T-helper 1 cell (primary cell): Measurements from ENCODE around the gene LRRC1.

Source experiments
- DNase-seq, 5 donors: peaks; one replicate each; pipeline ENCODE4 v3.0.0-alpha.2; 2012 to 2020

Gene LRRC1

DNA sequence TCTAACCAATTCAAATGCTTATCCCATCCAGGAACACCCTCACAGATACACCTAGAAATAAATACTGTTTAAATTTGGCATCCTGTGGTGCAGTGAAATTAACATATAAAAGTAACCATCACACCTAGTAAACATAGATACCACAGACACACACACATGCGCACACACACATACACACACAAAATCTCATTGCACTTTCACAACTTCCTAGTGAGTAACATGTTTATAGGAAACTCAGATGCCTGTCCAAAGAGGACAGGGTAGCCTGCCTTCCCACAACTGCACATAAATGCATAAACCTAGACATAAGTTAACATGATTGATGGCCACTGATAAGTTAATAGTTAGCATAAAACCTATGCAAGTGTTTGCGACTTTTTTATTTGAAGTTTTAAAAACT, 56.8 kb downstream of the LRRC1 start:
- no peak for DNase-seq

DNA sequence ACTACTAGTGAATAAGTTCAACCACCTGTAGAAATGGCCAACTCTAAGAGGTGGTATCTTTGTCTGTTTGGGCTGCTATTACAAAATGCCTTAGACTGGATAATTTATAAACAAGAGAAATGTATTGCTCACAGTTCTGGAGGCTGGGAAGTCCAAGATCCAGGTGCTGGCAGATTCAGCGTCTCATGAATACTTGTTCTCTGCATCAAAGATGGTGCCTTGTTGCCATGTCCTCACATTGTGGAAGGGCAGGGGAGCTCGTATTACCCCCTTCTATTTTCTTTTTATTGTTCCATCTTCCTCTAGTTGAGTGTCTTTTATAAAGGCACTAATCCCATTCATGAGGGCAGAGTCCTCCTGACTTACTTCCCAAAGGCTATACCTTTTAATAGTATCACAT, 58.0 kb downstream of the LRRC1 start:
- no peak for DNase-seq

DNA sequence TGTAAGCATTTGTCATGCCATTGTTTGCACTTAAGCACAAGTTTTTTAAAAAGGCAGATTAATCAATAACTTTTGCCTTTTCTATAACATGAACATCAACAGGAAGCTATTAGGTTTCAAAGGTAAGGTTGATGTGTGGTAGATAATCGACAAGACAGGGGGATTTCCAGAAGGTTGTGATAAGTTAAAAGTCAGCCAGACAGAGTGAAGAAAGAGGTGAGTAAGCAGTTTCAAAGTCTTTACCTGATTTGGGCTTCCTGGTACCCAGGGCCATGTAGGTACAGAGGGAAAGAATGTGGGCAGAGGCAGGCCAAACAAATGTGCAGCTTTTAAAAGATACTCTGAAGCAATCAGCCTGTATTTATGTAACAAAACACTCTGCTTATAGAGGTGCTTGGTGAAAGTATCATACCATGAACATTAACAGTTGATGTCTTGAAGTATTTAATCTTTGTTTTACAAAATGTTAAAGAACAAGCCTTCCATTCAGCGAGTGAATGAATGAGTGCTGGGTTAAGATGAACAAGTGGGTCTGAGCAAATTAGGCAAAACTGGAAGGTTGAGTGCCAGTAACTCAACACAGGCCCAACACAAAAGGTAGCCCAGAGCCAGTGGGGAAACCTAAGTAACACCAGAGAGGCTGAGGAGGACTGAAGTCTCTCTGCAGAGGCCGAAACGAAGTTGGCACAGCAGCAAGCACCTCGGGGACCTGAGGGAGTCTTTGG, 60.2 kb downstream of the LRRC1 start:
- DNase-seq, result peak in 1 of 5 donors; percentile 16

DNA sequence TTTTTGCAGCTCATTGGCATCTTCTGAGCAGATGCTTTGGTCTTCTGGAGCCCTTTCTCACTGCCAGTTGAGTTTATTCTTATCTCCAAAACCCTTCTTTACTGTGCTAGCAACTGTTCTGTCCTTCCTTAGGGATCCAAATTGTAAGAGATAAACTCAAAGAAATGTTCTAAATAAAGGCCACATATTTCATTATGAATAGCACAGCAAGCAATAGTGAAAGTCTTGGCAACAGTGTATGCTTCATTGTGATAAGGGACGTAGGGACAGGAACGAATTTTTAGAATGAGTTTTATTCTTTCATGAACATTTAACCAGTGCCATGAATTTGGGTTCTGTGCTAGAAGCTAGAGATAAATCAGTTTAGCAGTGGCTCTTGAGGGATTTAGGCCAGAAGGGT, 61.1 kb downstream of the LRRC1 start:
- DNase-seq, result no peak

DNA sequence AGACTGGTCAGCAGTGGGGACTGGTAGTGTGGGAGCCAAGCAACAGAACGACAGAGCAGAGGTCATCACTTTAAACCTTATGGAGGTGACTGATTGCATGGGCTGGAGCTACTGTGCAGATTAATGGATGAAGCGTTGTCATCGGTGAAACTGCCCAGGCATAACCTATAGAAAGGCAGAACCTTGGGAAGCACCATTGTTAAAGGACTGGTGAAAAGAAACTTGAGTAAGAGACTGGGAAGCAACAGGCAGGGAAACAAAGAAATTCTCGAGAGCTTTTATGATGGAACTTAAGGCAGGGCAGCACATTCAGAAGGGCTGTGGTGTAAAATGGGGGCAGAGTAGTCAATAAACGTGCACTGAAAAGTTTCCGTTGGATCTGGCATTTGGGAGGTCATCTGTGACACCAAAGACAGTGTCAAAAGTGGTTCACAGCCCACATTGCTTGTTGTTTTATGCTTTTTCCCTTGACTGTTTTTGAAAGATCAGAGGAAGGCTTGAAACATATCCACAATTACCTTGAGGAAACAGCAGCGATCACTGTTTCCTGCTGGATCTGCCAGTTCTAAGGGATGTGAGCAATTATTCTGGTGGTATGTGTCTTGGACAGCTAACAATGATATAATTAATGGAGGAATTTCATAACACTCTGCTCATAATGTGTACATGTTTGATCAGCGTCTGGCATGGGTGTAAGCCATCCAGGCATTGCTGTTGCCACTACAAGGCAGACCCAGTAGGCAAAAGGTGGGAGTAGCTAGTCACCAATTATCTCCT, 62.7 kb downstream of the LRRC1 start:
- DNase-seq, result no peak

DNA sequence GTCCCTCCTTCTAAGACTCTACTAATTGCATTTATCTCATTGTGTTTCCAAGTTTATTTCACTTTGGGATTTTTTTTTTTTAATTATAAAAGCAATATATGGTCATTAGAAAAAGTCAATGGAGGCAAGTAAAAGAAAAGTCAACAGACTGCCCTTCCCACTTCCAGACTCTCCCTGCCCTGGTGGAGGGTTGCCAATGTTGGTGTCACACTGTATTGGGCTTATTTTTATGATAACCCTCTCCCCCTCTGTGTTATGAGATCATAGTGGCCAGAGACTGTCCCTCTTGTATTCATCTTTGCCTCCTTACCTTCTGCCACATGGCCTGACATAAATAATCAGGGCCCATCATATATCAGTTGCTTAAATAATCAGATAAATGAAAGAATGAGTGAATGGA, 63.4 kb downstream of the LRRC1 start:
- DNase-seq, result no peak

DNA sequence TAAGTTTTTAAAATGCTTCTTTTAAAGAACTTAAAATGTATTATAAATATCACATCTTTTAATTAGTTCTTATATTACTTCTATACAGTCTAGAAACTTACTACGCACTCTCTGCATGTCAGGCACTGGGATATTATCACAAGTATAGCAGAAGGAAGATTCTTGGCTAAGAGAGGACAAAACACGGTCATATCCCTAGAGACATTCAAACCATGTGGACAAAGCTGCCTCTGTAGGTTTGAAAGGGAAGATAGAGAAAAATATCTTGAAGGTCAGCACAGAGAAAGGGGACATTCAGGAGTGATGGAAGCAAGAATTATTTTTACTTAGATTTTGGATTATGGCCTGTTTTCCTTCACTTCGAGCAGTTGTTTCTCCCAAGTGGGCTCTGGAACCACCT, 64.1 kb downstream of the LRRC1 start:
- no peak for DNase-seq

DNA sequence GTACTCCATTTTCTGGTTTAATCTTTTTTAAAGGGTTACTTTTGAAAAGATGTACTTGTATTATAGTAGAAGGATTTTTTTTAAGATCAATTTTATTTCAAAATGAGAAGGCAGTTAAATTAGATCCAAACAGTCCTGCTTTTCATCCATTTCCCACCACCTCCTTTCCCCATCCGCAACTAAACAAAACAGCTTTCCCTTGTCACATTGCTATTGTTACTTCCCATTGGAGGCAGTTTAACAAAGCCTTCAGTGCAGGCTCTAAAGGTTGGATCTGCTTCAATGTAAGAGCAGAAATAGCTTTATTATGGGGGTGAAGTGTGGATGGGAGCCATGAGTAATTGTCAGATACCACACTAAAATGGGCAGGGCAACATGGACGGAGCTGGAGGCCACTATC, 65.7 kb downstream of the LRRC1 start:
- no peak for DNase-seq

DNA sequence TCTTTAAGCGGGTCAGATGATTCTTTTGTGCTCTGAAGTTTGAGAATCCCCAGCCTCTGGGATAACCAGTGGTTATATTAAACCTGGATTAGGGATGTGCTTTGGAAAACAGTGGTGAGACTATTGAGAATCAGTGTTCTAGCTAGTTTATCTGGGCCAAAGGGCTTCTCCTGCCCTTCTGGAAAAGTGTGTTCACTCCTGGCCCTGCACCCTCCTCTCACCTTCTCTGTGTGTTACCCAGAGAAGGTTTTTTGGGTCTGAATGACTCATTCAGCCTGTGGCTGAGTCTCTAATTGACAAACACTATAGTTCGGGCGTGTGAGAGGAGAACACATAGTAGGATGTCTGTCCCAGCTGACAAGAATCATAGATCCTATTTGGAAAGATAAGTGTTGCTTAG, 66.7 kb downstream of the LRRC1 start:
- DNase-seq, result no peak

DNA sequence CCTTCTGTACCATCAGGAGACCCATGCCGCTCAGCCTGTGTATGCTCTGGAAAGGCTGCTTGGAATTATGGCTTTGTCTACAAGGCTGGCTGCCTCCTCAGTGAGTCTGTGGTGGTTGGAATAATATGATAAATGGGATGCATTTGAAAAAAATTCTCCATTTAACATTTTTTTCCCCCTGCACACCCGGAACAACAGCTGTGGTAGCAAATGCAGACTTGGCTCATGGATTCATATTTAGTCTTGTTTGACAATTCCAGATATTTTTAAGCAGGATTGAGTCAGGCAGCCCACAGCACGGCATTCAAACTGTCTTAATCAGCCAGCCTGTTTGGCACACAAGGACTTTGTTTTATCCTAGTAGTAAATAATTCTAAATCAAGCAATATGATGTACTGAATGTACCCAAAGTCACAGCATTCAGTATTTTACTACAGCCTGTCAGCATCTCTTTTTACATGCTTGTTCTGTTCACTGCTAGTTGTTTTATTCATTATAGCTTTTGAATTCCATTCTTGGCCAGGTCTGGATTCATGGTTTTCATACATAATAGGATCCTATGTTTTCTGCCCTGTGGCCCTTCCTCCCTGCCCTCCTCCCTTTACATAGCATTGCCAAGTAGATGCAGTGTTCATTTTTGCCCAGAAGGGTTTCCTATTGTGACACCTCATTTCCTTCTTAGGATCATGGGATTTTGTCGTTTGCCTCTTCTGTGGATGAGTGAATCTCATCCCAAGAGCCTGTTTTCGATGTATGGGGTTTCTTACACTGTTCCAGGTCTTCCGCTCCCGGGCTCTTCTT, 68.1 kb downstream of the LRRC1 start:
- no peak for DNase-seq

DNA sequence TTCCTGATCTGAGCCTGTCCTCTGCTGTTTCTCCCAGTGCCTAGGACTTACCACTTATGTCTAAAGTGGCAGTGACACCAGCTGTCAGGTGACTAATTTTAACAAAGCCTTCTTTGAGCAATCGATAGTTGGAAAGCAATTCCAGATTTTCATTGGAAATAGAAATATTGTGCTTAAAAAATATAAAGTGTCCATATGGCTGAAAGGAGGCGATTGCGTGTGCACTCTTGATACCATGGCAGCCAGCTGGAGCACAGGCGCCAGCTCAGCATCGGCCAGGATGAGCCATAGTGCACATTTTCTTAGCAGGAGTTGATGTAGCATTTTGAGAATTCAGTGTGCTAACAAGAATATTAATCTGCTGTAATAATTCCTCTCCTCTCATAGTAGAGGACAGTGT, 70.0 kb downstream of the LRRC1 start:
- DNase-seq, result no peak

DNA sequence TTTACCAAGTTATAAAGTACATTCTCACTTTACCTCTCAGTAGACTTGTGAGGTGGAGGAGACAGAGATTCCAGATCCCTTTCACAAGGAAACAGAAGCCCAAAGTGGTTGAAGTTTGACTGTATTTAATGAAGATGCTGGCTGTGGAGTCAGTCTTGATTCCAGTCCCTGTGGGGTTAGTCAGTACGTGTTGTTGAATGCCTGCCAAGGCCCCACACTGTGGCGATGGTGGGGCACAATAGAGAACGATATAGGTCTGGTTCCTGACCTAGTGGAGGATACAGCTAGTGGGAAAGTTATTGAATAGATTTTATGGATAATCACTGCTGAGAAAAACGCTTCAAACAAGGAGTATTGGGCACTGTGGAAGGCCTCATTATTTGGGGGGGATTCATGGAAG, 71.4 kb downstream of the LRRC1 start:
- DNase-seq, result no peak

DNA sequence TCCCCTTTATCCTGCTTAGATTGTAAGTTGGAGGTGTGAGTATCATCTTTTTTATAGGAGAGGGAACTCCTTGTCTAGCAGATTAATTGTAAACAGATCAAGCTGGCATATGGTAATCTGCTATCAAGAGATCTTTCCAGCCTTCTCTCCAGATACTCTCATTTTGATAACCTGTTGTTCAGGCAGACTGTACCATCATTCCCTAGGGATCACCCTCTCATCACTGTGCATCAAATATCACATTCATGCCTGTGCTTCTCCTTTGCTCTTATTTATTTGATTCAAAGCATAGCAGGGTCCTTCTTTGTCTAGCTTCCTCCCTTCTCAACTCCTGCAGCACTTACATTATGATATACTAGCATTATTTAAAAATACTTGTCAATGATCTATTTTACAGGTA, 73.8 kb downstream of the LRRC1 start:
- no peak for DNase-seq

DNA sequence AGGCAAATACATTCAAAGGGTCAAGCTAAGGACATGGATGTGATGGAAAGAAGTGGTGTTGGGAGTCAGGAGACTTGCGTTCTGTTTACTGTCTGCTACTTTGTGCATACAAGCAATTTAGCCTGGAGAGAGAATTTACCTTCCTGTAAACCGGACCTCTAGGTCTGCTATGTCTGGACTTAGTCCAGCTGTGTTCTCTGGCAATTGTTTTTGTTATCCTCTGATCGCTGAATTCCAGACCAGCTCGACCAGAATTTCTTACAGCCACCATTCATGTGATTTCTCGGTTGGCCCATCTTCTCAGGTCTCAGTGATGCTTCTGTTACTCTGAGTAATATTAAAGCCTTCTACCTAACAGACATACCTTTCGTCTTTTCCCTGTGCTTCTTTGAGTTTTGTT, 75.2 kb downstream of the LRRC1 start:
- DNase-seq, result no peak

DNA sequence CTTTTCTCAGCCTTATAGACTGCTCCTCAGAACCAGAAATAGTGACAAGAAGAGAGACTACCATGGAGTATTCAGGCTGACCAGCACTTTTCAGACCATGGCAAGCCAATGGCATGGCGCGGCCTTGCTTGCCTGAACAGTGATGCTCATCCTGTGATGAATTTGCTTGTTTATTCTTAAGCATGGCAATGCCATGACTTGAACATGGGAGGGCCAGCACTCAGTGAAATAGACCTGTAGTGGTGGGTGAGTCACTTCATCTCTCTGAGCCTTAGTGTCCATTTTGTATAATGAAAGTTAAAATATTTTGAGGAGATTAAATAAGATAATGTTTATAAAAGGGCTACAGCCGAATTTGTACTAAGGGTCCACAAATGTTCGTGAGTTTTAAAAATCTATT, 79.1 kb downstream of the LRRC1 start:
- no peak for DNase-seq

DNA sequence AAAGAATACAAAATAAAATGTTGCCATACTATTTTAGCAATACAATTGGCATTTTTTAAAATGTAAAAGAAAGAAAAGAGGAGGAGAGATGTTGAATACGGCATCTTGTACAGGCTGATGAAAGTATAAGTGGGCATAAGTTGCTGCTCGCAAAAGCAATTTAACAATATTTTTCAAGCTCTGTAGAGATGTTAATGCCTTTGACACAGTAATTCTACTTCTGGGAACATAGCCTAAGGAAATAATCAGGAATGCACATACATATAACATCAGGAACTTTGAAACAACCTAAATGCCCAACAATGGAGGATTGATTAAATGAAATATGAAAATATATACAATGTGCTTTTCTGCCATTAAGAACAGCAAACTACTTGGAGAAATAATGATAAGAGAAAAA, 80.2 kb downstream of the LRRC1 start:
- DNase-seq, result no peak

DNA sequence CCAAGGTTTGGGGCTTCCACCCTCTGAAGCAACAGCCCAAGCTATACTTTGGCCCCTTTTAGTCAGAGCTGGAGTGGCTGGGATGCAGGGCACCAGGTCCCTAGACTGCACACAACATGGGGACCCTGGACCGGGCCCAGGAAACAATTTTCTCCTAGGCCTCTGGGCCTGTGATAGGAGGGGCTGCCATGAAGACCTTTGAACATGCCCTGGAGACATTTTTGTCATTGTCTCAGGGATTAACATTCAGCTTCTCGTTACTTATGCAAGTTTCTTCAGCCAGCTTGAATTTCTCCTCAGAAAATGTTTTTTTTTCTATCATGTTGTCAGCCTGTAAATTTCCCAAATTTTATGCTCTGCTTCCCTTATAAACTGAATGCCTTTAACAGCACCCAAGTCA, 82.3 kb downstream of the LRRC1 start:
- no peak for DNase-seq

DNA sequence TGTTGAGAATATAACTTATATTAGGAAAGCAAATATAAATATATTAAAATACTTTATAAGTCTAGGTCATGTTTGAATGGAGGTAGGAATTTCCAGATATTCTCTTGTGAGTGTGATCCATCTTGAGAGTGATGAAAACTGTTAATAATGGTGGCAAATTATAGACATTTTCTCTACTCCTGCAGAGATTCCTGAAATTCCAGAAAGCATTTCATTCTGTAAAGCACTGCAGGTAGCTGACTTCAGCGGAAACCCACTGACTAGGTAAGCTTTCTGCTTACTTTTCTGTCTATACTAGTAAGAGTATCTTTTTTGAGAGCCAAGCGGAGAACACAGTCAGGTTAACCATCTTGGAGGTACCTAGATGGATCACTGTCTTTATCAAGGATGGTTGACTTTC, 84.0 kb downstream of the LRRC1 start:
- no peak for DNase-seq

DNA sequence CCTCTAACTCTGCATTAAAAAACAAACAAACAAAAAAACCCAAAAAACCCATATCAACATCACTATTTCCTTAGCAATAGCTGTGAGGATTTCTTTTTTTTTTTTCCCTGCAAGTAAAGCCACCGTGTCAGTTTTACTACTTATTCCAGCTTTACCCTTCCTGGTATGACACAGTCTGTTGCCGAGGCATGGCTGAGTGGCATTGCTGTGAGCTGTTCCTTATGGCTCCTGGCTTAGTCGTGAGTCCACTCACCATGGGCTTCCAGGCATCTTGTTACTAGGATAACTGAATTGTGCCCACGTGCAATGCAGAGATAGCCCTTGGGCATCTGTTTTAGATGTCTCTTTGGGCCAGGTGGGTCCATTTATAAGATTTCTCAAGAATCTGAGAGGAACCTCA, 84.8 kb downstream of the LRRC1 start:
- DNase-seq, result no peak

DNA sequence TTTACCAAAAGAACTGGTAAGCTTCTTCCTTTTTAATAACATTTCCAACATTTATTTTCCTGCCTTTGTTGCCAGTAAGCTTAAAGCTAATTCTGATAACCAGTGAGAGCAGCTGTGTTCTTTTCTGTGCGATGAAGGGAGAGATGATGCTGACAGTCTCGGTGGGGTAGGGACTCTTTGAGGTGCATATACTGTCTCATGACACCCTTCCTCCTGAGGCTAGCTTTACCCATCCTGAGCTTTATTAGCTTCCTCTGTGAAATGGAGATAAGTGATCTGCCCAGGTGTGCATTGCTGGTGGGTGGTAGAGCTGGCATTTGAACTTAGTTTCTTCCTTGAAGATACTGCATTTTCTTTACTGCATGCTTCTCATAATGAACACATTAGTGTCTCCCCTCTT, 92.5 kb downstream of the LRRC1 start:
- DNase-seq, result no peak

DNA sequence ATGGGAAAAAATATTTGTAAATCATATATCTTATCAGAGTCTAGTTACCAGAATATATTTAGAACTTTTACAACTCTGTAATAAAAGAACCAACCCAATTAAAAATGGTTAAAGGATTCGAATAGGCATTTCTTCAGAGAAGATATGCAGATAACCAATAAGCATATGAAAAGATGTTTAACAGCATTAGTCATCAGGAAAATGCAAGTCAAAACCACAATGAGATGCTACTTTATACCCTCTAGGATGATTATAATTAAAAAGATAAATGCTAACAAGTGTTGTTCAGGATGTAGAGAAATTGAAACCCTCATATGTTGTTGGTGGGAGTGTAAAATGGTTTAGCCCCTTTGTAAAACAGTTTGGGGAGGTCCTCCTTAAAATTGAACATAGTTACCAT, 94.1 kb downstream of the LRRC1 start:
- DNase-seq, result no peak

DNA sequence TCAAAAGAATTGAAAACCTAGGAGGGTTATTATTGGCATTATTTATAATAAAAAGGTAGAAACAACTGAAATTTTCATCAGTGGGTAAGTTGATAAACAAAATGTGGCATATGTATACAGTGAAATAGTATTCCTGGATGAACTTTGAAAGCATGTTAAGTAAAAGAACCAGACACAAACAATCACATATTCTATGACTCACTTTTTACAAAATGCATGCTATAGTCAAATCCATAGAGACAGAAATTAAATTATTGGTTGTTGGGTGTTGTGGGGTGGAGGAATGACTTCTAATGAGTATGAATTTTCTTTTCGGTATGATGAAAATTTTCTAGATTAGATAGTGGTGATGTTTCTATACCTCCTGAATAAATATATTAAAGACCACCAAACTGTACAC, 94.6 kb downstream of the LRRC1 start:
- DNase-seq, result no peak

DNA sequence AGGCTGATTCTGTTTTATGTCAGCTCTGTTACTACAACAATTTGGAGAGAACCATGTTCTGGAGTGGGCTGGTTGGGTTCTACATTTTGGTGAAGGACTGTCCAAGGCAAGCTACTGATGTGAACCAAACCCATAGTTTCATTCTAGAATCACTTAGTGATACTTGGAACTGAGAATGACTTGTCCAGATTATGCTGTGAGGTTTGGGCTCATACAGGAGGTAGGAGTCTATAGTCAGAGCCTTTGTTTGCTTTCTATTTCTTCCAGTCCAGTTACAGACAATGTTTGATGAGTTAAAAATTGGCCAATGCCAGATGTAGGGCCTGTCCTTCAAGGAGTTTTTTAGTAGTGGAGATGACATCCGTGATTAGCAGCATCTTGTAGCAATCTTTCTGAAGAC, 97.9 kb downstream of the LRRC1 start:
- no peak for DNase-seq

DNA sequence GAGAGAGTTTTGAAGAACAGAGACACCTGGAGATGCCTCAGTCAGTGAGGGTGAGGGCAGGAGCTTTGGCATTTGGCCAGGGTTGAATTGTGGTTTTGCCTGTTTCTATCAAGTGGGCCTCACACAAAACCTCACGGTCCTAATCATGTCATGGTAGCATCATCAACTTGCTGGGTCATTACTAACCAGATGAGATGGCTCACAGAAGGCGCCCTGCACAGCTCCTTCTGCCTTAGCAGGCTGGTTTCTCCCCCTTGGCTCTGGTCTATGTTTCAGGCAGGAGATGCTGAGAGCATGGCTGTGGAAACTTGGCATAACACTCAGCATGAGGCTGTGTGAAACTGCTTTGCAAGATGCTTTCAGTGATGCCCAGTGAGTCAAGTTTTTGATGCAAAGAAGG, 99.3 kb downstream of the LRRC1 start:
- peak in 1 of 5 donors; percentile 13 for DNase-seq
